Measurements from ENCODE around the gene ACACA.

ACACA gene

DNA sequence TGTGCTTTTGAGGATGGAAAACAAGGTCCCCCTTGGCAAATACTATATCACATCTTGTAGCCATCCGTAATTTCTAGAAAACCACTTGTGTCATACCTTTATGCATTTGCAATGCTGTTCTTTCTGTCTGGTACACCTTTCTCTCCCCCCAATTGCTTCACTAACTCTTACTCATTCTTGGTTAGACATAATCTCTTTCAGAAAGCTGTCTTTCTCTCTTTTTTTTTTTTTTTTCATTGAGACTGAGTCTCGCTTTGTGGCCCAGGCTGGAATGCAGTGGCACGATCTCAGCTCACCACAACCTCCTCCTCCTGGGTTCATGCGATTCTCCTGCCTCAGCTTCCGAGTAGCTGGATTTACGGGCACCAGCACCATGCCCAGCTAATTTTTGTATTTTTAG lies 125.8 kb downstream of the ACACA start:
- H3K4me3 ChIP-seq (ENCODE audit: low read depth, low read length) = no peak overlapping the region
- POLR2A ChIA-PET = no interaction called here
- DNase-seq (ENCODE audit: low read depth, low spot score) = no peak
- CTCF ChIA-PET = interaction anchor here (0.9 kb wide), 1 partner anchor 11 kb away, joined by 3 read pairs; no protein-coding TSS in a partner anchor
- TF ChIP-seq, protein P1, sequence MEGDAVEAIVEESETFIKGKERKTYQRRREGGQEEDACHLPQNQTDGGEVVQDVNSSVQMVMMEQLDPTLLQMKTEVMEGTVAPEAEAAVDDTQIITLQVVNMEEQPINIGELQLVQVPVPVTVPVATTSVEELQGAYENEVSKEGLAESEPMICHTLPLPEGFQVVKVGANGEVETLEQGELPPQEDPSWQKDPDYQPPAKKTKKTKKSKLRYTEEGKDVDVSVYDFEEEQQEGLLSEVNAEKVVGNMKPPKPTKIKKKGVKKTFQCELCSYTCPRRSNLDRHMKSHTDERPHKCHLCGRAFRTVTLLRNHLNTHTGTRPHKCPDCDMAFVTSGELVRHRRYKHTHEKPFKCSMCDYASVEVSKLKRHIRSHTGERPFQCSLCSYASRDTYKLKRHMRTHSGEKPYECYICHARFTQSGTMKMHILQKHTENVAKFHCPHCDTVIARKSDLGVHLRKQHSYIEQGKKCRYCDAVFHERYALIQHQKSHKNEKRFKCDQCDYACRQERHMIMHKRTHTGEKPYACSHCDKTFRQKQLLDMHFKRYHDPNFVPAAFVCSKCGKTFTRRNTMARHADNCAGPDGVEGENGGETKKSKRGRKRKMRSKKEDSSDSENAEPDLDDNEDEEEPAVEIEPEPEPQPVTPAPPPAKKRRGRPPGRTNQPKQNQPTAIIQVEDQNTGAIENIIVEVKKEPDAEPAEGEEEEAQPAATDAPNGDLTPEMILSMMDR (IDR thresholded peaks at IDR 0.05; ENCODE audit: insufficient read depth, low read length, missing control alignments) = no peak

DNA sequence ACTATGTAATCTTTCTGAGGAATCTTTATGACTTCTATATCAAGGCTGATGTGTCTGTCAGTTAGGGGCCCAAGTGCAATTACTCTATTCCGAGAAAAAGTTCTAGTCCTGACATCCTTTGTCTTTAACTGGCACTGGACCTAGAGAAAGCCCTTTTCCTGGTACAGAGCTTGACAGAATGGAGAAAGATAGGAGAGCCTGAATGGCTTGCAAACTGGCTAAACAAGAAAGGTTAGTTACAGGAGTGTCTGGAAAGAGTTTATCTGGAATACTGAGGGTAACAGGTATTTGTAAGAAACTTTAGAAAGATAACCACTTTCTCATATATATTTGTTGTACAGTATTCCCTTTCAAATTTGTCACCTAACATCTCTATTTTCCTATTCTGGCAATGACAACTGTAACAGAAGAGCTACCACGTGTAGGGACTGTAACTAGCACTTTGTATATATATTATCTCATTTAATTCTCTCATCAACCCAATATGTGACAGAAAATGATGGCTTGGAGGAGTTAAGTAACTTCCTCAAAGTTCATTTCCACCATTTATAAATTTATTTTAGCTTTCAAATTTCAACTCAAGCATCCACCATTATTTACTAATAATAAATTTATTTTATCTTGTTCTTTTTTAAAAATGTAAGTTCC lies 128.3 kb downstream of the ACACA start:
- TF ChIP-seq, protein P1 (IDR thresholded peaks at IDR 0.05; ENCODE audit: insufficient read depth, low read length, missing control alignments) = no peak
- POLR2A ChIA-PET = no interaction called here
- CTCF ChIA-PET = no interaction called here
- no peak overlapping the region for H3K4me3 ChIP-seq (ENCODE audit: low read depth, low read length)
- no peak for DNase-seq (ENCODE audit: low read depth, low spot score)

DNA sequence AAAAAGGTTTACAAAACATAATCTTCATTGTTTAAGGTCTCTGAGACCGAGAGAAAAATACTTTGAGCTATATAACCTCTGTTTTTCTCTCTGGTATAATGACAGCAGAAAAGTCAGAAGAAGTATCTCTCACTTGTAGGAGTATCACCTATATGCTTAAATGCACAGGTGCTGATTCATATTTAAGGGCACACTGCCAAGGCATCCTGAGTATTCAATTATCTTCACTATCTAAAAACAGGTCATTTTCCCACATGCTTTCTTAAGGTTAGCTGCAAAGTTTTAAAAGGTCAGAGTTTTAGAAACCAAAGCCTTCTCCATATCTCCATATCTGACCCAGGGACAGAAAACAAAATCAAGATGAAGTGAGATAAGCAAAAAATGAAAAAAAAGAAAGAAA lies 130.2 kb downstream of the ACACA start:
- no peak for DNase-seq (ENCODE audit: low read depth, low spot score)
- TF ChIP-seq, protein P1 (IDR thresholded peaks at IDR 0.05; ENCODE audit: insufficient read depth, low read length, missing control alignments) = no peak
- CTCF ChIA-PET = interaction anchor here (1.0 to 1.3 kb wide), 6 partner anchors 10 to 97 kb away, joined by 3 to 7 read pairs (median 4); no protein-coding TSS in a partner anchor
- POLR2A ChIA-PET = no interaction called here
- no peak overlapping the region for H3K4me3 ChIP-seq (ENCODE audit: low read depth, low read length)

DNA sequence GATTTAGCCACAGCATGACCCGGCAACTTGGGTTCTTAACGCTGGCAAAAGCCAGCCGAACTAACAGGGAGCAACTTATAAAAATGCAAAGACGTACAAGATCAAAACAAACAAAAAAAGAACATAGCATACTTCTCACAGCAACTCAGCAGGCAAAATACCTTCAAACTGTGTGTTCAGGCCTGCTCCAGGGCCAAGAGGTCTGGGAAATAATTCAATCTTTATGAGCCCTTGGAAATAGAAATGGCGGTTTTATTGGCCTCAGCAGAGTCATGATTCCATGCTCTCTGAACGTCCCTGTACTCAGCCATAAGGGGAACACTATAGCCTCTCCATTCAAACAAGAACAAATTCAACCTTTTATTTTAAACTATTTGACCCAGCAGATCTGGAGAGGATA lies 132.2 kb downstream of the ACACA start:
- CTCF ChIA-PET = no interaction called here
- POLR2A ChIA-PET = no interaction called here
- DNase-seq (ENCODE audit: low read depth, low spot score) = no peak
- no peak overlapping the region for H3K4me3 ChIP-seq (ENCODE audit: low read depth, low read length)
- TF ChIP-seq, protein P1 (IDR thresholded peaks at IDR 0.05; ENCODE audit: insufficient read depth, low read length, missing control alignments) = no peak

DNA sequence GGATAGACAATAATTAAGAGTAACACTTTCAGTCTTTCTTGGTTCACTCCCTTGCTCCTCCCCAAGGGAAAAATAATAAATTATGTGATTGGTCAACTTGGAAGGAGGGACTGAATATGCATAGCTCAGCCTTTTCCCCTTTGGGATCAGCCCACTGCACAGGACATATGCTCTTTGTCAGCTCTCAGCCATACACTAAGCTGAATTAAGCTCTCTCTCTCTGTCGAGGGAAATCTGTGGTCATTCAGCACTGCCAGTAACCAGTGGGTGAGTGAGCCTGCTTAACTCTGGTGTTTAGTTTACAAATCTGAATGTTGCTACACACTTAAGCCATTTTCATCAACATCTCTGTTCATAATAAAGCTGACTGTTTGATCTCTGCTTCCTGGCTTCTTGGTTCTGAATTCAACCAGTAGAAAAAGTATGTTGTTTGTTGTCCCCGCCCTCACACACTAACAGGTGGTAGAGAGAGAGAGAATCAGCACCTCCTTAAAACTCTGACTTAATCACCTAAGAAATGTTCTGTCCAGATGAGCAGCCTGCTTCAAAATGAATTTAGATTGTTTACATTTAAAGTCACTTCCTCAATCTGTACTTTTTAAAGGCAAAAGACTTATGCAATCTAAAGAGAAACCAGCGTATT lies 133.1 kb downstream of the ACACA start:
- no peak overlapping the region for H3K4me3 ChIP-seq (ENCODE audit: low read depth, low read length)
- POLR2A ChIA-PET = no interaction called here
- CTCF ChIA-PET = no interaction called here
- no peak for DNase-seq (ENCODE audit: low read depth, low spot score)
- TF ChIP-seq, protein P1 (IDR thresholded peaks at IDR 0.05; ENCODE audit: insufficient read depth, low read length, missing control alignments) = no peak

DNA sequence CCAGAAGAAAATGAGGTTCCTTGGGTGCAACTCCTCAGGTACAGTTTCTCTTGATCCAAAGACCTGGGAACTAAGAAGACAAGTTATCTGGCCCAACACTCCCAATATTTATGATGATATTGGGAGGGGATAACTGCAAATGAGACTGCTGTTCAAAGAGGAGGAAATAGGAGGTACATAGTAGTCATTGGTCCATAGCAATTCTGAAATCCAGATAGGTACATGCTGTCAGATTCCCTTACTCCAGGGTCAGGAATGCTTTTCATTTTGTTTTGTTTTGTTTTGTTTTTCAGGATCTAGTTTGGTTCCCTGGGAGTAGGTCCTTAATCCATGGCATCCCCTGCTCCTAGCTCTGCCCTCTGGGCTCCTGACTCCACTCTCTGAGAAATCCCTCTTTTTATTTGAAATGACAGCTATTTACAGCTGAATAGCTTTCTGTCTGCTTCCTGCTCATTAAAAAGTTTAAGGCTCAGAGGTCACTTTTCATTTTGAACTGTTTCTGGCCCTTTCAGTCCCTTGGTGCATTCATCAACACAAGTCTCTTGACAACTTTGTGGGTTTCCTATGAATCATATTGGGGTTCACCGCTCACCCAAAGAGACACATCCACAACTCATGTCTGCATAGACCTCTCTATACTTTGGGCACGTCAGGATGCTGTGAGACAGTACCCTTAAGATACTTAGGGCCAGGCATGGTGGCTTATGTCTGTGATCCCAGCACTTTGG lies 141.0 kb downstream of the ACACA start:
- H3K4me3 ChIP-seq (ENCODE audit: low read depth, low read length) = no peak overlapping the region
- DNase-seq (ENCODE audit: low read depth, low spot score) = no peak
- TF ChIP-seq, protein P1 (IDR thresholded peaks at IDR 0.05; ENCODE audit: insufficient read depth, low read length, missing control alignments) = no peak
- ChIA-PET CTCF (no interaction called here), POLR2A (no interaction called here)
